Mesenteric fat pad (tissue), 1 donor: ENCODE data around the gene RNF214. TPM values are rescaled to one million over a fixed set of nuclear protein-coding genes. Genes with fewer than 3 reads are reported as not detected.
"Not testable (repeated sequence)": the region's sequence is repeated elsewhere in the genome, so short reads cannot be mapped to it uniquely, and the experiment has no call there.

Experiments used
- DNase-seq: peaks from one replicate; pipeline ENCODE4 v3.0.0-alpha.2; 2020; ENCODE audit warnings: low spot score
- total RNA-seq: library from RNA; stranded (reverse); fragmentation: NEBNext Ultra II Directional; extraction: Animal tissue kit (Norgen Biotek cat#: 25700); gene quantifications from one replicate; pipeline ENCODE4 v1.2.1, GENCODE V29; 2021
- donor health status: DM: yes; HTN: yes; CAD: no.

RNF214 gene
- total RNA-seq, 1 donor from 2014 or later, result 21.9 TPM

DNA sequence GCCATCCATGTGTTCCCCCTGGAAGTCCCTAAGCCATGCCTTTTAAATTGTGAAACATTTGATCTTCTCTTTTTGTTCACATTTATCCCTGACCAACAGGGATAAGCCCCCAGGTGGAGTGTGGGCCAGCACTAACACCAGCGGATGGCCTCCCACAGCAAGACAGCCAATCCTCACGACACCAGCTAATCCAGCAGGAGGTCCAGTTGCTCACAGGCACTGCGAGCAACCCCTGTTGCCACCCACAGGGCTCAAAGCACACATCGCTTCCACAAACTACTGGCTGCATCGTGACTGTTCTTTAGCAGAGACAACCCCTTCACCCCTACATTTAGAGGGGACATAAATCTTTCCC lies 2.6 kb upstream of the RNF214 start:
- no peak for DNase-seq

DNA sequence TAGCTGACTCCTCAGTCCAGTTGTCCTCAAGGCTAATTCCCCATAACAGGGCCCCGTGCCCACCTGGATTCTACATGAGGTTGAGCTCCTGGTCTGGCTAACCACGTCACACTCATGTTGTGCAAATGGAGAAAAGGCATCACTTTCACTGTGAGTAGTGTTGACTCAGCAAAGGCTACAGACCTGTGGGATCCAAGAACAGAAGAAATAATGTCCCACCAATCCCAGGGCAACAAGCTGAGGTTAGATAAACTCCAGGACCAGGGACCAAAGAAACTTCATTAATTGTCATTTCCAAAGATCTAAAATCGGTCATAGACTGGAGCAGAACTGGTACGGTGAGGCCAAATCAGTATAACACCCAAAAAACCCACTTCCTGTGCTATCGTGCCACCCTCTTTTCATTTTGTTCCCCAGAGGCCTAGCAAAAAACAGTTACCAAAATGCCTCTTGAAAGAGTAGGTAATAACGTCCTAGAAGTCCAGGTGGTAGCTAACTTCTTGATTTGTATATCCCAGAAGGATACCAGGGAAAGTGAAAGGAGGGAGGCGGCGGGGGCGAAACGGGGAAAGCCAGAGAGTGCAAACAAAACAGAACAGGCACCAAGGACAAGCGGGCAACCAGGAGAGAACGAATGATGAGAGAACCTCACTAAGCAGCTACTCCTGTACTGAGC lies 2.0 kb upstream of the RNF214 start:
- DNase-seq, result no peak

DNA sequence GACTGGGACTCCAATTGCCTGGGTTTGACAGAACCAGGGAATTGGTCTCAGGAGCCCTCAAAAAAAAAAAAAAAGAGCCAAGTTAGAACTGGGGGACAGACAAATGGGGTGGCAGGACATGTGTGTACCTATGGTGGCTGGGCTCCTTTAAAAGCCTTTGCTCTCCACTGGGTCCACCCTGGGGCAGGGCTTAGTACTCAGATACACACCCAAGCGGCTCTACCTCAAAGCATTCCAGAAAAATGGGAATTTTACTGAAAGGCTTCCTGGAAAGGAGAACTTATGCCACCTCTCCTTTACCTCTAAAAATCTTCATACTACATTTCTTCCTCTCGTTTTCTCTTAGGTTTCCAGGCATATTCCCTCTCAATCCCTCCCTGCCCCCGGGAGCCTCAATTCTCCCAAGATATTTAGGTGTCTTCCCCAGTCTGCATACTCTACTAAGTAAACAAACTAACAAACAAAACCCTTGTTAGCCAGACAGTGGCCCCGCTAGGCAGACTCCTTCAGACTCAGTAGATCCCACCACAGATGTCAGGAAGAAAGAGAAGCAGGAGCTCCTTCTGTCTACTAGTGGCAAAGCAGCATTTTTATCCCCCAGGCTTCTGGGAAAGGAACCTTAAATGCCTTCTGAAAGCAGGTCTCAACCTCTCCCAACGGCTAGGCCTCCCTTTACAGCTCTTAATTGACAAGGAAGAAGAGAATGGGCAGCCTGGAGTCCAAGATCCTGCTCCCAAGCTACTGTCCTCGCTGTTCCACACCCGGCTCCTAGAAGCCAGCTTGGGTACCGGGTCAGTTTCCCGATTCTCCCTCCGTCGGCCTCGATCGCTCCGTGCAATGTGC lies 1.3 kb upstream of the RNF214 start:
- DNase-seq, result no peak

DNA sequence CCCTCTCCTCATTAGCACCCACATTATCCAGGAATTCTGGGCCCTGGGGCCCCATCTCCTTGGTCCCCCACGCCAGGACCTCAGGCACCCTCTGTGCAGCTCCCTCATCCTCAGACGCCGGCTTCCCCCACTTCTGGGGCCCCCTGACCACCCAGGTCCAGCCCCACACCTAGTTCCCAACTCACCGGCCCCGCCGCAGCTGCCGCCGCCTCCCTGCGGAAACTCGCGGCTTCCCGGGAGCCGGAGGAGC lies 704 bp upstream of the RNF214 start, which contains the start of gene PCSK7:
Gene PCSK7 (minus strand): TSS at position 232 of the 250 bp plus-strand sequence. CDS start 2,229 bp downstream, outside the sequence.
- peak; percentile 95 for DNase-seq

DNA sequence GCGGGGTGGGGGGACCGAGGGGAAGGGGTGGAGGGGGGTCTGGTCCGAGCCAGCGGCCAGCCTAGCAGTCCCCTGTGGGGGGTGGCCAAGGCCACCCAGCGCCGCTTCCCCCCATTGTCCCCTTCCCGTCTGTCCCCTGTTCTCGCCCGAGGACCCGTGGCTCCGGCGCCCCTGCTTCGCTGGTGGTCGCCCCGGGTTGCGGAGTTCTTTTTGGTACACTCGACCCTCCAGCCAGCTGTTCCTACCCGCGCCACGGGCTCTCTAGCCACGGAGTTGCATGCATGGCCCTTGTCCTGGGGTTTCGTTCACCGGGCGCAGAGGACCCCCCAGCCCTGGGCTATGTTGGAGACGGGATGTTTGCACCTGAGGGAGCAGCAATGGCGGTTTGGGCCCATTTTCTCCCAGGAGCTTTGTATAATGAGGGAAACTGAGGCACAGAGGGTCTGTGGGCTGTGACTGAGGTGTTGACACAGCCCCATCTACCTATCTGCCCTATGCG lies 489 bp downstream of the RNF214 start:
- no peak for DNase-seq

DNA sequence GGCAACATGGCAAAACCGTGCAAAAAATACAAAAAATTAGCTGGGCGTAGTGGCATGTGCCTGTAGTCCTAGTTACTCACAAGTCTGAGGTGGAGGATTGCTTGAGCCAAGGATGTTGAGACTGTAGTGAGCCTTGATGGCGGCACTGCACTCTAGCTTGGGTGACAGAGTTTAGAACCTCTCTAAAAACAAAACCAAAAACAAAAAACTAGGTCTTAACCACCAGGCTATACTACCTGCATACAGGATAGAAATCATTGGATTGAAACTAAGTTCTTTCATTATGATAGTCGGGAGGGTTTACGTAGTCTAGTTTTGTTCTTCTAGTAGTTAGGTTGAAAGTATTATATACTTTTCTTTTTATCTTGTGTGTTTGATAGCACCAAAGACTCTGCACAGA lies 5.8 kb downstream of the RNF214 start:
- DNase-seq, result no peak

DNA sequence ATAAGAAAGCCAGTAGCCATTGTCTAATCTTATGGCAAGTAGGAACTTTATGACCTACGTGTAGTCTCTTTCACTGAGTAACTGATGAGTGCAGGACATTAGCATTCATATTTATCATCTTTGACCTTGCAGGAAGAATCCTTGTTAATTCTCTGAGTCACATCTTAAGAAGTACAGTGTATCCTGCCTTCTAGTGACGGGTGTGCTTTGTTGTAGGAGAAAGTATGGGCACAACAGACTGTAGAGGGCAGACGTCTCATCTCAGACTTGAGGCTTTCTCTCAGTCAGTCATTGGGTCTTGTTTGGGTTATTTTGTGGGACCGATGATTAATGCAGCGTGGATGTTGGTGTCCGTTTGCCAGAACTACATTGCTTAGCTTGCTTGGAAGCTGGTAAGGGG lies 6.8 kb downstream of the RNF214 start:
- no peak for DNase-seq

DNA sequence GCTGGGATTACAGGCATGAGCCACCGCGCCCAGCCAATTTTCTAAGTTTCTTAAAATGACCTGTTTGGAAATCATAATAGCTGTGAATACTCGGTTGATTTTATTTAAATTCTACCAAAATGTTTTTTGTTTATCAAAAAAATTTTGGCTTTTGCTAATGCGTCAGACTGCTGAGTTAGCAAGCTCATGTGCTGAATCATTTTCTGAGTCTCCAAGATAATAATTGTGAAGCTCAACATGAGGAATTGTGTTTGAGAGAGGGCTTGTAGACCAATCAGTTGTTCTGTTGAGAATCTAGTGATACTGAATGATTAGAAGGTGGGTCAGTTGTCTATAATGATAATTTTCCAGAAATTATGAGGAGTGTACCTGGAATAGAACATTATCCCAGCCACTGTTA lies 15.9 kb downstream of the RNF214 start:
- no peak for DNase-seq

DNA sequence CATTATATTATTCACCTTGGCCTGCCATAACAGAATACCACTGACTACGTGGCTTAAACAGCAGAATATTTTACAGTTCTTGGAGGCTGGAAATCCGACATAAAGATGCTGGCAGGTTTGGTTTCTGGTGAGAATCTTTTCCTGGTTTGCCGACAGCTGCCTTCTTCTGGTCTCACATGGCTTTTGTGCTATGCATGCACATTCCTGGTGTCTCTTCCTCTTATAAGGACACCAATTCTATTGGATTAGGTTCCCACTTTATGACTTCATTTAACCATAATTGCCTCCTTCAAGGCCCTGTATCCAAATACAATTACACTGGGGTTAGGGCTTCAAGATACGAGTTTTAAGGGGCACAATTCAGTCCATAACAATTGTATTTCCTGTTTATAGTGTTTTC lies 17.1 kb downstream of the RNF214 start:
- no peak for DNase-seq

DNA sequence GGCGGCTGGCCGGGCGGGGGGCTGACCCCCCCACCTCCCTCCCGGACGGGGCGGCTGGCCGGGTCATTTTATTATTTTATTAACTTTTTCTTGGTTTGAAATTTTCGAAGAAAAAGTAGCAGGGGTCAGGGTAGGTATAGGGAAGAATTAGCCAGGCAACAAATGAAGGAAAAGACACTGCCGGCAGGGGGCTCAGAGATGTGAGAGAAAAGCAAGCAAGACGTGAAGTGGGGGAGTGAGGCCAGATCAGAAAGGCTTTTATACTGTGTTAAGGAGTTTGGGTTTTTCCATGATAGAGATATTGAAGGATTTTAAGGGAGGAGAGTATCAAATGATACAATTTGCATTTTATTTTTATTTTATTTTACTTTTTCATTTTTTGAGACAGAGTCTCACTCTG lies 19.0 kb downstream of the RNF214 start:
- no peak for DNase-seq

DNA sequence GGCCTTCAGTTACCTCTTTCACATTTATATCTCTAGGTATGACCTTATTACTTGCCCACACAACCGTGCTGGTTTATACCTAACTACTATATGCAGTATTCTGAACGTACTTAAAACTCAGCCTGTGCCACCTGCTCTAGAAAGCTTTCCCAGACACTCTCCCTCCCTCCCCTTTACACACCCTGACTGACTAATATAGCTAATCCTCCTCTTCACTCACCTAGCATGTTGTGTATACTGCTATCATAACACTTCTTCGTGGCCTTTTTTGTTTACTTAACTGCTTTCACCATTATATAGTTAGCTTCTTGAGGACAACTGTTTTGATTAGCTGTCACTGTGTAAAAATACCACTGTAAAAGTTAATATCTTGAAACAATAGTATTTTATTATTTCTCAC lies 23.5 kb downstream of the RNF214 start:
- no peak for DNase-seq

DNA sequence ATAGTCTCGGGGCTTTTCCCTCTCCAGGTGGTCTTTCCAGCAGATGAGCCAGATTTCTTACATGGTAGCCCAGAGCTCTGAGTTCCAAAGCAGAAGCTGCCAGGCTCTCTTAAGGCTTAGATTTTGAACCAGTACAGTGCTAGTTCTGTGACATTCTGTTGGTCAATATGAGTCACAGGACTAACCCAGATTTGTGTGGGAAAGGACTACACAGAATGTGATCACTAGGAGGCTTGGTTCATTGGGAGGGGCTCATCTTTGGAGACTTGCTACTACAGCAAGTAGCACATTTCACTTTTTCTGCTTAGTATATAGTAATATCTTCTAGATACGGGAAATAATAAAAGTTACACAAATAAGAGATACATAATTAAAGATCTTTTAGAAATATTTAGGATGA lies 24.1 kb downstream of the RNF214 start:
- DNase-seq, result no peak

DNA sequence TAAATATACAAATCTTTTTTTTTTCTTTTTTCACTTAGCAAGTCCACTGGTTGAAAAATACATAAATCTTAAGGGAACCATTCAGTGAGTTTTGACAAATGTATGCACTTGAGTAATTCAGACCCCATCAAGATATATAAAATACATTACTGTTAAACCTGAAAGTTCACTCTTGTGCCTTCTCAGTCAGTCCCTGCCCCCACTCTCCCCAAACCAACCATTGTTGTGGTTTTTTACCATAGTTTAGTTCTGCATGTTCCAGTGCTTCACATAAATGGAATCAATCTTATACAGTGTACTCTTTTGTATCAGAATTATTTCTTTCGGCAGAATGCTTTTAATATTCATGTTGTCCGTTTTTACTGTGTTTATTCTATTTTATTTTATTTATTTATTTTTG lies 26.1 kb downstream of the RNF214 start:
- no peak for DNase-seq

DNA sequence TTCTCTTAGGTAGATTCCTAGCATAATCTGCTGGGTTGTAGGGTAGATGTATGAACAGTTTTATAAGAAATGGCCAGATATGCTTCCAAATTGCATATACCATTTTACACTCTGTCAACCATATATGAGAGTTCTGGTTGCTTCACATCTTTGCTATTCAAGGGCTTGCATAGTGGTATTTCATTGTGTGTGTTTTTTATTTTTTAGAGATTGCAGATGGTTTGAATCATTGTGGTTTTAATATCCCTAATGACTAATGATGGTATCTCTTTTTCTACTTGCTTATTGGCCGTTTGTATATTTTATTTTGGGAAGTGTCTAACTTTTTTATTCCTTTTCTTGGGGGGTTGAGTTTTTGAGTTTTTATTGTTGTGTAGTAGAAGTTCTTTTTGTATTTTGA lies 26.9 kb downstream of the RNF214 start:
- no peak for DNase-seq

DNA sequence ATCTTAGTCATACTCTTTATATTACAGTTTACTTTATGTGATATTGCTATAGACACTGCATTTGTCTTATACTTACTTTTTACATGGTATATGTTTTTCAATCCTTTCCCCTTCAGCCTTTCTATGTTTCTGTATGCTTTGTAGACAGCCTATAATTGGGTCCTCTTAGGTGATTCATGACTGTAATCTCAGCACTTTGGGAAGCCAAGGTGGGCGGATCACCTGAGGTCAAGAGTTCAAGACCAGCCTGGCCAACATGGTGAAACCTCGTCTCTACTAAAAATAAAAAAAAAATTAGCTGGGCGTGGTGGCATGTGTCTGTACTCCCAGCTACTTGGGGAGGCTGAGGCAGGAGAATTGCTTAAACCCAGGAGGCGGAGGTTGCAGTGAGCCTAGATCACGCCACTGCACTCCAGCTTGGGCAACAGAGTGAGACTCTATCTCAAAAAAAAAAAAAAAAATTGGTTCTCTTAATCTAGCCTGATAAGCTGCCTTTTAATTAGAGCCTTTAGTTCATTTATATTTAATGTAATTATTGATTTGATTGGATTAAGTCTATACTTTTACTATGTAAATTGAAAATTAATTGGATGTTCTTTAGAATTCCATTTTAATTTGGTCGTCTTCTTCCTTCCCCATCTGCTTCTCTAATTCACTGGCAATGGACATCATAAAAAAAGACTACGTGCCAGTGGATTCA lies 32.3 kb downstream of the RNF214 start:
- not testable (repeated sequence) for DNase-seq

DNA sequence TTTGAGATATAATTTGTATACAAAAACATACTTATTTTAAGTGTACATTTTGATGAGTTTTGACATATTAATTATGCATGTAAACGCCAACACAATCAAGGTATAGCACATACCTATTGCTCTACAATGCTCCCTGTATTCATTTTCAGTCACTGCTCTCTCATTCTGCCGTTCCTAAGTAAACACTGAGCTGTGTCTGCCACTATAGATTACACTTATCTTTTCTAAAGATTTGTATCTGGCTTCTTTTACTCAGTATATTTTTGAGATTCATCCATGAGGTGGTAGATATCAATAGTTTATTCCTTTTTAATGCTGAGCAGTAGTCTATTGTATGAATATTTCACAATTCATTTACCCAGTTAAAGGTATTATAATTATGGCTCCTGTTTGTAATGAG lies 33.3 kb downstream of the RNF214 start:
- no peak for DNase-seq

DNA sequence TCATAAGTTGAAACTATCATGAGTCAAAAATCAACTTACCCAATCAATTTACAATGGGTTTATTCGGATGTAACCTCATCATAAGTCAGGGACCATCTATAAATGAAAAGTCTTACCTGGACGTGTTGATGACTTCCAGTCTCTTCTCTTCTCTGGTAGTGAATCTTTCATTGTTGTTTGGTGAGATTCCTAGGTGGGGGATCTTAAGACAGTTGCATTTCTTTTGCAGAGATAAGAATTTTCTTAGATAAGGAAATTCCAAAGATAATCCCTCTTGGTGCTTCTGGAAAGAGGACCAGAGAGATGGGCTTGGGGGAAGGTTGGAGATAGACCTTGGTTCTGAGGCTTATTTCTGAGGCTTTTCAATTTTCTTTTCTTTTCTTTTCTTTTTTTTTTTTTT lies 37.4 kb downstream of the RNF214 start:
- no peak for DNase-seq

DNA sequence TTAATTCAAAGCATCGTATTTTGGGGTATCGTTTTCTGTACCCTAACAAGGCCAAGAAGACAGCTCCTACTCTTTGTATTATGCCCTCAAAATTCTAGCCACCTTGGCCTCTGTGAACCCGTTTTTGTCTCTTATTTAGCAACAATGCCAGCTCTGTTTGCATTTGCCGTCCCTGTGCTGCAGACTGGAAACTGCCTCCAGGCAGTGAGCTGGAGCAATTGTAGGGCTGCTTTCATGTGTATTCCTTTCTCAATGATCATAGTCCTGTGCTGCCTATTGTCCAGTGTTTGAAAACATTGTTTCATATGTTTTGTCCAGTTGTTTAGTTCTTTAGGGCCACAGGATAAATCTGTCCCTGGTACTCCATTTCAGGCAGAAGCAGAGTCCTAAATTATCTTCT lies 38.7 kb downstream of the RNF214 start:
- no peak for DNase-seq

DNA sequence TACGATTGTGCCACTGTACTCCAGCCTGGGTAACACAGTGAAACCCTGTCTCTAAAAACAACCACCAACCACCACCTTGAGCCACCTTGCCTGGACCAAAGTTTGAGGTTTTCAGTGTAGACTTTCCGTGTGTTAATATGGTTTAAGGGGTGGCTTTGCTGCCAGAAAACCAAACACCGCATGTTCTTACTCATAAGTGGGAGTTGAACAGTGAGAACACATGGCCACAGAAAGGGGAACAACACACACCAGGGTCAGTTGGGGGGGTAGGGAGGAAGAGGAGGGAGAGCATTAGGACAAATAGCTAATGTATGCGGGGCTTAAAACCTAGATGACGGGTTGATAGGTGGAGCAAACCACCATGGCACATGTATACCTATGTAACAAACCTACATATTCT lies 39.7 kb downstream of the RNF214 start:
- DNase-seq, result not testable (repeated sequence)

DNA sequence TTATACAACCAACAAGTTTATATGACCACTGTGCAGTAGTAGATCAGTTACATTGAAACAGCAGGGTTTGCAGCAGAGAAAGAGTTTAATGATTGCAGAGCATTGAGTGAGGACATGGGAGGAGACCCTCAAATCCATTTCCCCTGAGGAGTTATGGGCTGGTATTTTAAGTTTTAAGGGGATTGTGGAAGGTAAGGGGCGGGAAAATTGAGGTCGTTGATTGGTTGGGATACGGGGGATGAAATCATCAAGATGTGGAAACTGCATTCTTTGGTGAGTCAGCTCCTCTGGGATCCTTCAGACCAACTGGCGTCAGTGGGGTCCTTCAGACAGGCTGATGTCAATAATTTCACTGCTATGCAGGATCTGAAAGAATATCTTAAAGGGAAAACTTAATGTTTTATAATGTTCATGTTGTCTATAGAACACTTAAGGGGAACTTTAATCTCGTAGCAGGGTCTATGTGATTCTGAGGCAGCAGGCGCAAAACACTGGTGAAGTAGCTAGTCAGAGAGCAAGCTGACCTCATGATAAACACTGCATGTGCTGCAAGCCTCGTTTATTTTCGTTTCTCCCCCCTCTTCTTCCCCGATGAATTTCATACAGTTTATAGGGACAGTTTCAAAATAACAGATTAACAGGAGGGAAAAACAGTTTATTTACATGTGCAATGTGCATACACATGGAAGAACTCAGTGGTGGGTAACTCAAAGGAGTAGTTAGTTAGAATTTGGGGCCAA lies 41.2 kb downstream of the RNF214 start:
- DNase-seq, result no peak

DNA sequence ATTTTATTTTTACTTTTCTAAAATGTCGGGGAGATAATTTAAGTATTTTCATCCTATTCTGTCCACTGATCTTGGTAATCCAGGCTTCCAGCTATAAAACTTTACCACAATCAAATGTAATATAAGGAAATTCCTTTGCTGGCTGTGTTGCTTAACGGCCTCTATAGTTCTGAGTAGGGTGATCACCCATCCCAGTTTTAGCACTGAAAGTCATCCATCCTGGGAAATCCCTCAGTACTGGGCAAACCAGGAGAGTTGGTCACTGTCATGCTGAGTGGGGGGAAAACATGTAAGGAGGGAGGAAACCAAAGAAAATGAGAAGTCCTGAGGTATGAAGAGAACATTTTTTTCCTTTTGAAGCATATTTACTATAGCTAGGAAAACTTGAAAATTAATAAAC lies 45.9 kb downstream of the RNF214 start:
- DNase-seq, result no peak
